K562 (cell line): Measurements from ENCODE around the gene INMT. TPM values are rescaled to one million over a fixed set of nuclear protein-coding genes. Genes with fewer than 3 reads are reported as not detected.

Source experiments
- ATAC-seq: fragments of 200-7000 bp; cut with Tn5 transposase; 3 replicates; pipeline ENCODE4 v1.9.1; 2020; ENCODE audit warnings: moderate library complexity
- BruUV-seq: library from RNA; stranded (reverse); fragments of 400-500 nt; replicated peaks from 2 replicates; lab custom pipeline; 2021; lab: Mats Ljungman, UMichigan
- CTCF ChIA-PET: fragments of 300-600 bp; formaldehyde crosslinking; extraction: SDS; loops from one replicate; lab custom pipeline; 2021; ENCODE audit warnings: low intra/inter-chr PET ratio; lab: Yijun Ruan, JAX
- POLR2A ChIA-PET: fragments of 300-600, 350-650 bp; sonication (Branson Sonifier 250); formaldehyde crosslinking; extraction: SDS; loops from one replicate; lab custom pipeline; 2021; ENCODE audit warnings: antibody characterized with exemption, inconsistent platforms; lab: Yijun Ruan, JAX
- DNase-seq, 4 experiments: peaks; one replicate each; pipeline versions ENCODE4 v3.0.0 to v3.0.0-alpha.2; 2011 to 2018; ENCODE audit warnings: low spot score in 3 of 4, mixed read lengths in 3 of 4; ENCODE audit errors: extremely low read depth in 1 of 4
- FAIRE-seq: peaks from 2 replicates; lab custom pipeline; 2011; peaks lifted over from hg19 to GRCh38; lab: Jason Lieb, UNC
- H2AFZ ChIP-seq: 2 replicates; pipeline ENCODE4 v1.6.0; 2011; ENCODE audit warnings: low read depth, low read length, control low read depth, inconsistent platforms
- H3K27ac ChIP-seq: fragments of 200-600 bp; 3 replicates; pipeline ENCODE4 v1.8.0; 2011; ENCODE audit warnings: low read depth, mild to moderate bottlenecking, control low read depth, inconsistent platforms, low read length, moderate library complexity, mixed read lengths; ENCODE audit errors: extremely low read depth
- H3K27me3 ChIP-seq, 2 experiments: fragments of 300-600 bp in 1 of 2; 2 replicates in 1 of 2; 3 replicates in 1 of 2; pipeline versions ENCODE4 v1.6.0 to v1.8.0; 2011; ENCODE audit warnings: inconsistent platforms in 2 of 2, low read length in 2 of 2, mild to moderate bottlenecking in 1 of 2, mixed read lengths in 1 of 2, moderate library complexity in 1 of 2; ENCODE audit not compliant: control insufficient read depth in 2 of 2, insufficient read depth in 2 of 2
- H3K36me3 ChIP-seq: fragments of 300-600 bp; 3 replicates; pipeline ENCODE4 v1.8.0; 2011; ENCODE audit warnings: mild to moderate bottlenecking, low read length, inconsistent platforms; ENCODE audit not compliant: control insufficient read depth, insufficient read depth
- H3K4me1 ChIP-seq, 2 experiments: fragments of 200-600 bp in 1 of 2; replicated peaks in 1 of 2; 2 replicates in 1 of 2; 3 replicates in 1 of 2; pipeline versions ENCODE4 v1.5.1 to v1.8.0; 2011; ENCODE audit warnings: inconsistent platforms in 2 of 2, low read length in 2 of 2, mild to moderate bottlenecking in 1 of 2, mixed read lengths in 1 of 2, moderate library complexity in 1 of 2; ENCODE audit not compliant: control insufficient read depth in 2 of 2, insufficient read depth in 2 of 2
- H3K4me2 ChIP-seq: 2 replicates; pipeline ENCODE4 v1.6.1; 2011; ENCODE audit warnings: low read length, control low read depth, inconsistent platforms, mixed read lengths; ENCODE audit not compliant: insufficient read depth
- H3K4me3 ChIP-seq: fragments of 200-600 bp; sonication (generic), shearing (Covaris generic); 2 replicates; pipeline ENCODE4 v1.5.1; 2016; ENCODE audit warnings: control low read depth, inconsistent platforms
- H3K79me2 ChIP-seq: fragments of 200-600 bp; 3 replicates; pipeline ENCODE4 v1.8.0; 2011; ENCODE audit warnings: low read length, inconsistent platforms; ENCODE audit not compliant: control insufficient read depth, insufficient read depth
- H3K9ac ChIP-seq, 2 experiments: 2 replicates each; pipeline versions ENCODE4 v1.6.0 to v1.6.1; 2011; ENCODE audit warnings: low read depth in 2 of 2, low read length in 2 of 2, control low read depth in 1 of 2, inconsistent platforms in 1 of 2, mild to moderate bottlenecking in 1 of 2, mixed read lengths in 1 of 2; ENCODE audit not compliant: insufficient read depth in 1 of 2
- H3K9me1 ChIP-seq: one replicate; pipeline ENCODE4 v1.6.0; 2011; ENCODE audit warnings: inconsistent platforms, mild to moderate bottlenecking, low read length, moderate library complexity; ENCODE audit not compliant: control insufficient read depth, insufficient read depth
- H3K9me3 ChIP-seq: replicated peaks from 2 replicates; pipeline ENCODE4 v1.5.1; 2011; ENCODE audit warnings: low read depth, low read length, inconsistent platforms; ENCODE audit not compliant: control insufficient read depth, insufficient read depth
- H4K20me1 ChIP-seq: replicated peaks from 2 replicates; pipeline ENCODE4 v1.6.1; 2011; ENCODE audit warnings: low read length, inconsistent platforms, mixed read lengths; ENCODE audit not compliant: control insufficient read depth, insufficient read depth
- BRD4 ChIP-seq: fragments of 200-600 bp; sonication (generic); IDR thresholded peaks from 2 replicates; pipeline ENCODE4 v1.6.1; 2017; ENCODE audit warnings: inconsistent platforms
- CBFA2T2 ChIP-seq: fragments of 450-650 bp; conservative IDR thresholded peaks from 2 replicates; pipeline ENCODE4 v1.6.1; 2017; ENCODE audit warnings: mild to moderate bottlenecking
- ELF1 ChIP-seq: fragments of 200-800 bp; sonication (Bioruptor generic); IDR thresholded peaks from 2 replicates; pipeline ENCODE4 v1.6.1; 2016; ENCODE audit warnings: missing genetic modification characterization, missing compliant biosample characterization
- ZNF778 ChIP-seq: fragments of 450-650 bp; formaldehyde crosslinking; IDR thresholded peaks from 2 replicates; pipeline ENCODE4 v1.4.0; 2020; ENCODE audit warnings: mild to moderate bottlenecking, moderate library complexity
- WGBS: fragments of 100-300 bp; shearing (Covaris generic); methylation state at CpG from one replicate; pipeline ENCODE4 v1.1.6; 2016; ENCODE audit warnings: low coverage, mixed read lengths; ENCODE audit not compliant: insufficient coverage; ENCODE audit errors: missing lambda C conversion rate; 5-methylcytosine and 5-hydroxymethylcytosine counted together
- in situ Hi-C: fragments of 300-500 bp; cut with MboI; formaldehyde crosslinking; loops from 4 replicates; pipeline ENCODE4 v1.15.0; 2018; ENCODE audit warnings: inconsistent platforms, mixed read lengths
- intact Hi-C: fragments of 100-400 bp; cut with micrococcal nuclease; formaldehyde crosslinking; loops from 2 replicates; pipeline ENCODE4 v1.14.2; 2022
- polyA plus RNA-seq, 8 experiments: library from polyadenylated mRNA; depleted of rRNA in 4 of 8; stranded (reverse) in 5 of 8; unstranded in 3 of 8; fragments of >200 nt; fragmentation: Nextera tagmentation in 2 of 8; fragmentation: Illumina TruSeq in 1 of 8; extraction: Ambion mirVana in 2 of 8; extraction: Trizol in 1 of 8; gene quantifications; 2 replicates each; pipeline versions ENCODE4 v1.2.1 to v1.2.3, GENCODE V29; 2011 to 2014; ENCODE audit warnings: inconsistent platforms in 1 of 8, missing spikeins in 1 of 8
- total RNA-seq, 7 experiments: library from RNA; depleted of rRNA in 6 of 7; stranded (reverse); fragments of >200 nt in 6 of 7; fragmentation: Illumina TruSeq in 2 of 7; extraction: Trizol in 2 of 7; gene quantifications; 2 replicates each; pipeline versions ENCODE4 v1.2.1 to v1.2.3, GENCODE V29; 2011 to 2021; ENCODE audit warnings: low replicate concordance in 1 of 7

Gene INMT
- total and polyA plus RNA-seq, 9 of the 15 experiments (the other 6 are each of a cell fraction or from before 2014, with no cell fraction given), result 0.04 to 0.27 TPM; not detected in 7

GRCh38 chr7:30750683-30751650, 968 bp upstream of the INMT start:
- Histone ChIP-seq H2AFZ (no peak overlapping the region), H3K4me3 (no peak overlapping the region), H4K20me1 (no peaks in the 10 kb centered on the region), H3K9me3 (peaks cover 2% of the 10 kb centered on the region; the same call in 1 of the 2 replicates), H3K9ac (no peak overlapping the region), H3K4me2 (no peak overlapping the region), H3K4me1 (peaks cover 11 to 23% of the 10 kb centered on the region in 2 experiments; a peak in 4 of 5 replicates), H3K27me3 (no peaks in the 10 kb centered on the region), H3K79me2 (no peaks in the 10 kb centered on the region), H3K27ac (no peak overlapping the region), H3K36me3 (no peaks in the 10 kb centered on the region), H3K9me1 (no peaks in the 10 kb centered on the region)
- BruUV-seq, result no TSS peak
- WGBS, result 69% methylated on average over 16 of the region's 16 CpGs
- in situ Hi-C loops (no loop called here), intact Hi-C loops (no loop called here)
- ATAC-seq (no peak), DNase-seq (no peak), FAIRE-seq (no peak)
- TF ChIP-seq ZNF778 (CRISPR knock-in tag) (no peak), BRD4 (no peak), ELF1 (no peak), CBFA2T2 (no peak)
- POLR2A ChIA-PET, result interaction anchor here (0.5 to 1.0 kb wide), 2 partner anchors 46 to 1423 kb away, joined by 3 to 4 read pairs; no protein-coding TSS in a partner anchor
- CTCF ChIA-PET, result no interaction called here
